Endodermal cell (in vitro differentiated cells): ENCODE results near the gene POP4. TPM values are rescaled to one million over a fixed set of nuclear protein-coding genes. Genes with fewer than 3 reads are reported as not detected.

ENCODE experiments used
- DNase-seq: peaks from one replicate; pipeline ENCODE4 v3.0.0-alpha.2; 2017
- H3K27ac ChIP-seq: 2 replicates; pipeline ENCODE4 v1.5.1; 2013; ENCODE audit warnings: mild to moderate bottlenecking, low read depth, low read length, moderate library complexity
- H3K27me3 ChIP-seq: 2 replicates; pipeline ENCODE4 v1.6.1; 2013; ENCODE audit warnings: mild to moderate bottlenecking, low read length, moderate library complexity; ENCODE audit not compliant: insufficient read depth, control insufficient read depth, poor library complexity, severe bottlenecking
- H3K36me3 ChIP-seq: 2 replicates; pipeline ENCODE4 v1.7.0; 2013; ENCODE audit warnings: mild to moderate bottlenecking, low read length, moderate library complexity; ENCODE audit not compliant: control insufficient read depth, insufficient read depth
- H3K4me1 ChIP-seq: one replicate; pipeline ENCODE4 v1.7.0; 2013; ENCODE audit warnings: low read length; ENCODE audit not compliant: control insufficient read depth, insufficient read depth
- H3K4me3 ChIP-seq: 2 replicates; pipeline ENCODE4 v1.5.1; 2013; ENCODE audit warnings: mild to moderate bottlenecking, low read length, moderate library complexity
- H3K9ac ChIP-seq: 2 replicates; pipeline ENCODE4 v1.6.1; 2013; ENCODE audit warnings: mild to moderate bottlenecking, low read length, moderate library complexity; ENCODE audit not compliant: poor library complexity, severe bottlenecking; ENCODE audit errors: extremely low read depth
- H3K9me3 ChIP-seq: 2 replicates; pipeline ENCODE4 v1.6.1; 2013; ENCODE audit warnings: mild to moderate bottlenecking, low read length, moderate library complexity; ENCODE audit not compliant: control insufficient read depth
- H3K27ac Mint-ChIP-seq: 2 replicates; pipeline ENCODE4 v1.8.0; 2020; ENCODE audit warnings: mixed read lengths
- H3K27me3 Mint-ChIP-seq: 2 replicates; pipeline ENCODE4 v1.8.0; 2021; ENCODE audit warnings: mild to moderate bottlenecking, mixed read lengths; ENCODE audit not compliant: insufficient read depth
- H3K36me3 Mint-ChIP-seq: 2 replicates; pipeline ENCODE4 v1.8.0; 2020; ENCODE audit warnings: low read depth, mixed read lengths
- H3K4me1 Mint-ChIP-seq: 2 replicates; pipeline ENCODE4 v1.8.0; 2020; ENCODE audit warnings: mixed read lengths
- H3K4me3 Mint-ChIP-seq: 2 replicates; pipeline ENCODE4 v1.8.0; 2020; ENCODE audit warnings: mild to moderate bottlenecking, moderate library complexity, mixed read lengths
- H3K9me3 Mint-ChIP-seq: 2 replicates; pipeline ENCODE4 v1.8.0; 2020; ENCODE audit warnings: mild to moderate bottlenecking, mixed read lengths
- CTCF ChIP-seq: fragments of 200-600 bp; sonication (generic); conservative IDR thresholded peaks from 2 replicates; pipeline ENCODE4 v1.5.0; 2021; ENCODE audit warnings: antibody characterized with exemption, mild to moderate bottlenecking
- WGBS, 2 experiments: methylation state at CpG; one replicate each; pipeline versions ENCODE4 v1.1.5 to v1.1.7; 2013; ENCODE audit warnings: missing lambda C conversion rate in 2 of 2, mixed read lengths in 1 of 2; ENCODE audit not compliant: insufficient coverage in 1 of 2, insufficient read length in 1 of 2; 5-methylcytosine and 5-hydroxymethylcytosine counted together
- total RNA-seq, 2 donors: library from RNA; stranded (reverse); fragmentation: NEBNext Ultra II Directional in 1 of 2; extraction: Animal tissue kit (Norgen Biotek cat#: 25700) in 1 of 2; gene quantifications; 2 replicates in 1 of 2; 3 replicates in 1 of 2; pipeline ENCODE4 v1.2.1, GENCODE V29; 2021

The POP4 gene
- total RNA-seq, 2 donors from 2014 or later, result 58.2 to 59.7 TPM

- TF ChIP-seq CTCF, result no peak
- Mint-ChIP-seq H3K27ac (no peak overlapping the region), H3K4me1 (peaks cover 9% of the 10 kb centered on the region), H3K27me3 (peaks cover 6% of the 10 kb centered on the region), H3K9me3 (no peaks in the 10 kb centered on the region), H3K36me3 (no peaks in the 10 kb centered on the region), H3K4me3 (no peak overlapping the region)
- Histone ChIP-seq H3K9ac (no peak overlapping the region), H3K27me3 (peaks cover 22% of the 10 kb centered on the region), H3K4me1 (peaks cover 4% of the 10 kb centered on the region), H3K36me3 (no peaks in the 10 kb centered on the region), H3K4me3 (no peak overlapping the region), H3K27ac (no peak overlapping the region), H3K9me3 (no peaks in the 10 kb centered on the region)
- WGBS, 2 experiments, result 64 to 75% methylated on average over 1 of the region's 1 CpG
- DNase-seq, result no peak
Observed at GRCh38 chr19:29662278-29662603, 56.2 kb downstream of the POP4 start.

GRCh38 chr19:29662604-29663404 is 56.7 kb downstream of the POP4 start:
- Histone ChIP-seq H3K36me3 (no peaks in the 10 kb centered on the region), H3K27ac (no peak overlapping the region), H3K4me3 (no peak overlapping the region), H3K9me3 (no peaks in the 10 kb centered on the region), H3K9ac (no peak overlapping the region), H3K27me3 (peaks cover 22% of the 10 kb centered on the region), H3K4me1 (peaks cover 4% of the 10 kb centered on the region)
- H3K4me1 Mint-ChIP-seq, result peaks cover 9% of the 10 kb centered on the region
- no peak for TF ChIP-seq CTCF
- WGBS, 2 experiments, result 87 to 88% methylated on average over 9 to 17 of the region's 17 CpGs
- no peak overlapping the region for H3K4me3 Mint-ChIP-seq
- no peak for DNase-seq
- H3K9me3 Mint-ChIP-seq, result no peaks in the 10 kb centered on the region
- H3K27me3 Mint-ChIP-seq, result peaks cover 6% of the 10 kb centered on the region
- no peak overlapping the region for H3K27ac Mint-ChIP-seq
- no peaks in the 10 kb centered on the region for H3K36me3 Mint-ChIP-seq

- no peaks in the 10 kb centered on the region for H3K36me3 ChIP-seq
- WGBS, 2 experiments, result 87 to 91% methylated on average over 12 to 19 of the region's 19 CpGs
- no peak overlapping the region for H3K9ac ChIP-seq
- peaks cover 6% of the 10 kb centered on the region for H3K27me3 Mint-ChIP-seq
- peaks cover 4% of the 10 kb centered on the region for H3K4me1 ChIP-seq
- H3K36me3 Mint-ChIP-seq, result no peaks in the 10 kb centered on the region
- peaks cover 9% of the 10 kb centered on the region for H3K4me1 Mint-ChIP-seq
- no peak overlapping the region for H3K27ac ChIP-seq
- TF ChIP-seq CTCF, result no peak
- no peak overlapping the region for H3K4me3 ChIP-seq
- DNase-seq, result no peak
- H3K27me3 ChIP-seq, result peaks cover 22% of the 10 kb centered on the region
- H3K9me3 ChIP-seq, result no peaks in the 10 kb centered on the region
- H3K27ac Mint-ChIP-seq, result no peak overlapping the region
- H3K4me3 Mint-ChIP-seq, result peak overlapping the region; percentile 62
- H3K9me3 Mint-ChIP-seq, result no peaks in the 10 kb centered on the region
Observed at GRCh38 chr19:29663861-29664752, 58.0 kb downstream of the POP4 start.
